Measurements from ENCODE around the gene GPR155.

Gene GPR155, protein sequence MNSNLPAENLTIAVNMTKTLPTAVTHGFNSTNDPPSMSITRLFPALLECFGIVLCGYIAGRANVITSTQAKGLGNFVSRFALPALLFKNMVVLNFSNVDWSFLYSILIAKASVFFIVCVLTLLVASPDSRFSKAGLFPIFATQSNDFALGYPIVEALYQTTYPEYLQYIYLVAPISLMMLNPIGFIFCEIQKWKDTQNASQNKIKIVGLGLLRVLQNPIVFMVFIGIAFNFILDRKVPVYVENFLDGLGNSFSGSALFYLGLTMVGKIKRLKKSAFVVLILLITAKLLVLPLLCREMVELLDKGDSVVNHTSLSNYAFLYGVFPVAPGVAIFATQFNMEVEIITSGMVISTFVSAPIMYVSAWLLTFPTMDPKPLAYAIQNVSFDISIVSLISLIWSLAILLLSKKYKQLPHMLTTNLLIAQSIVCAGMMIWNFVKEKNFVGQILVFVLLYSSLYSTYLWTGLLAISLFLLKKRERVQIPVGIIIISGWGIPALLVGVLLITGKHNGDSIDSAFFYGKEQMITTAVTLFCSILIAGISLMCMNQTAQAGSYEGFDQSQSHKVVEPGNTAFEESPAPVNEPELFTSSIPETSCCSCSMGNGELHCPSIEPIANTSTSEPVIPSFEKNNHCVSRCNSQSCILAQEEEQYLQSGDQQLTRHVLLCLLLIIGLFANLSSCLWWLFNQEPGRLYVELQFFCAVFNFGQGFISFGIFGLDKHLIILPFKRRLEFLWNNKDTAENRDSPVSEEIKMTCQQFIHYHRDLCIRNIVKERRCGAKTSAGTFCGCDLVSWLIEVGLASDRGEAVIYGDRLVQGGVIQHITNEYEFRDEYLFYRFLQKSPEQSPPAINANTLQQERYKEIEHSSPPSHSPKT

DNA sequence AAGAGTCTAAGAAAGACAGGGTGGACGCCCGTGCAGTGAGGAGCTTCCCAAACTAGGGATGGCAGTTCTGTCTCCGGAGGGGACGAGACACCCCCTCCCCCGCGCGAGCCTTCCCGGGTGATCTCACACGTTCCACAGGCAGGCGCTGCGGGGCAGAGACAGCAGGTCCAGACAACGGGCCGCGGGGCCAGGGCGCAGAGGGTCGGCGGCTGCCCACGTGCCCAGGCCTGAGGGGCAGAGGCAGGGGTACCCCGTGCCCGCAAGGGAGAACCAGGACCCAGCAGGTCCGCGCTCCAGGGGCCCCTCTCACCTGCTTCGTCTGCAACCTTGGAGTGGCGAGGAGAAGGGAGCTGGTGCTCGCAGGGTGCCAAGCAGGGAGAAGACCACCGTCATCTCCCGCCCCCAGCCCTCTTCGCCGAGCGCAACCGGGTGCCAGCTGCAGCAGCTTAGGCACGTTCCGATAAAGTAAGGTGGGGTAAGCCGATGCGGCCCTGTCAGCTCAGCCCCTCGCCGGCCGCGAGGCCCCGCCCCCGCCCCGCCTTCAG, at the start of gene GPR155:
TSS of gene GPR155 (minus strand) at position 467 of the 545 bp plus-strand sequence. CDS start 5,073 bp downstream, outside the sequence.
- DNase-seq, result peak; percentile 54

- DNase-seq, result no peak
Measured at GRCh38 chr2:174535757-174536703, 49.2 kb upstream of the GPR155 start.

- no peak for DNase-seq
Measured at GRCh38 chr2:174535083-174535482, 48.3 kb upstream of the GPR155 start.

- no peak for DNase-seq
Measured at GRCh38 chr2:174529916-174530315, 43.1 kb upstream of the GPR155 start.

DNA sequence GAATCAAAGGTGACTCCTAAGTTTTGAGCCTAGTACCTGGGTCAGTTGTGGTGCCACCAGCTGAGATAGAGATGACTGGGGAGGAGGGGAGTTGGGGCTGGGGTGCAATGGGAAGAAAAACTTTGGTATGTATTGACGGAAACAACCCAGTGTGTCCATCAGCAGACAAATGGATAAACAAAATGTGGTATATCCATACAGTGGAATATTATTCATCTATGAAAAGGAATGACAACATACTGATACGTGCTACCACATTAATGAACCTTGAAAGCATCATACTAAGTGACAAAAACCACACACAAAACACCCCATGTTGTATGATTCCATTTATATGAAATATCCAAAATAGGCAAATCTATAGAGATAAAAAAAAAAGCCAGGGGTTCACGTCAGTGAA, 41.1 kb upstream of the GPR155 start:
- no peak for DNase-seq

DNA sequence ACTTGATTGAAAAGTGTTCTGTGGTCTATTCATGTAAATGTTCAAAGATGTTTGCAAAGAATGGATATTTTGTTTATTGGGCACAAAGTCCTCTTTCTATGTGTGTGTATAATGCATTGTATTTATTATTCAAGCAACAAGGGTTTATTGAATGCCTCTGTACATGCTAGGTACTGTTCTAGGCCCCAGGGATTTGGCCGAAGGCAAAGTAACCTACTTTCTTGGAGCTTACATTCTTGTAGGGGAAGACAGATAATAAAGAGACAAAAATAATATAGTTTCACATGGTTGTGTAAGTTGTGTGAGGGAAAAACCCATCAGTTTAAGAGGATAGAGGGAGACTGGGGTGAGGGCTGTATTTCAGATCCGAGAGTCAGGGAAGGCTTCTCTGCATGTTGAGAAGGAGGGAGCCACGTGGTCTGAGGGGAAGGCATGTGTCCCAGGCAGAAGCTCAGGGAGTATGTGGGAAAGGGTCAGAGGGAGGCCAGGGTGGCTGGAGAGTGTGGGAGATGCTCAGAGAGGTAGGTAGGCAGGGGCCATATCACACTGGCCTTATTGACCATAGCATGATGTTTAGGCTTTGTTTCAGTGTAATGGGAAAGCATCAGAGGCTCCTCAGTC, 40.4 kb upstream of the GPR155 start:
- no peak for DNase-seq

- no peak for DNase-seq
Measured at GRCh38 chr2:174524527-174524926, 37.7 kb upstream of the GPR155 start.

- no peak for DNase-seq
Measured at GRCh38 chr2:174522553-174522952, 35.7 kb upstream of the GPR155 start.

DNA sequence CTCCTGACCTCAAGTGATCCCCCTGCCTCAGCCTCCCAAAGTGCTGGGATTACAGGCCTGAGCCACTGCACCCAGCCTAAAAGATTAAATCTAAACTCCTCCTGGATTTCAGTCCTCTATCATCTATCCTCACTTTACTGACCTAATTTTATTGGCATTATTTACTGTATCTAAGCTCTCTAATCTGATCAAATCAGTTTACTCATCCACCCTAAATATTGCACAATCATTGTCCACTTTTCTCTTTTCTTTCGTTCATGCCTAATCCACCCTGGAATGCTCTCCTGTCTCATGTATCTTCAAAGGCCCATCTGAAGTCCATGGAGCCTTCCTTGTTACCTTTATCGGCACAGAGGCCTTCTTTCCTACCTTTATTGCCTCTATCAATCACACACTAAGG, 31.6 kb upstream of the GPR155 start:
- DNase-seq, result no peak

DNA sequence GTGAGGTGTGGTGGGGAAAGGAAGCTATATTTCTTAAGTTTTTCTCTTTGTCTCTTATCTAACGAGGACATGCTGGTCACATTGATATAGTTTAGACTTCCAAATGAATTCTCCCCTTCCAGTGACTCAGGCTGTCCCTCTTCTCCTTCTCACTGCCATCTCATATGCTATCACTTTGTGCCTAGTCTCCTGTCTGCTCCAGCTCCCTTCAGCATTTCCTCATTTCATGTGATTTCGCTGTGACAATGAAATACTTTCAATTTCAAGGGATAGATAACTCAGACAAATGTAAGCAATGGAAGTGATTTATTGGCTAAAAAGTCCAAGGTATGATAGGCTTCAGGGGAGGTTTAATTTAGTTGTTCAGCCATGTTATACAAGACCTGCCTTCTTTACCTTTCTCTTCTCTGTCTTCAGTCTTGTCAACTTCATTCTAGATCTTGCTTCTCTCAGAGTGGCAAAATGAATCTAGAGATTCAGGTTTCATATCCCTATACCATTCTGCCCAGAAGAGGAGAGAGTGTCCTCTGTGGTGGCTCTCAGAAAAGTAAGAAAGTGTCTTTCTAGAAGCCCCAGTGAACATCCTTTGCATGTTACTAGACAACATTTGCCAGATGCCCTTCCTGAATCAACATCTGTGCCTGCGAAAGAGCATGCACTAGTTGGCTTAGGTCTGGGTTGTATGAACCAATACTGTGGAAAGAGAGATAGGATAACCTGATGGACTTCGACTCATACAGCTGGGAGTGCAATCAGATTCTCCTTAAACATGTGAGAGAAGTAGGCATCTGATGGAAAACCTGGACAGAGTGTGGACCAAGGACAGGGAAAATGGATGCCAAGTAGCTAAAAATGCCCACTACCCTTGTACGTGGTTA, 29.9 kb upstream of the GPR155 start:
- no peak for DNase-seq

GRCh38 chr2:174512345-174512744, 25.5 kb upstream of the GPR155 start:
- no peak for DNase-seq

DNA sequence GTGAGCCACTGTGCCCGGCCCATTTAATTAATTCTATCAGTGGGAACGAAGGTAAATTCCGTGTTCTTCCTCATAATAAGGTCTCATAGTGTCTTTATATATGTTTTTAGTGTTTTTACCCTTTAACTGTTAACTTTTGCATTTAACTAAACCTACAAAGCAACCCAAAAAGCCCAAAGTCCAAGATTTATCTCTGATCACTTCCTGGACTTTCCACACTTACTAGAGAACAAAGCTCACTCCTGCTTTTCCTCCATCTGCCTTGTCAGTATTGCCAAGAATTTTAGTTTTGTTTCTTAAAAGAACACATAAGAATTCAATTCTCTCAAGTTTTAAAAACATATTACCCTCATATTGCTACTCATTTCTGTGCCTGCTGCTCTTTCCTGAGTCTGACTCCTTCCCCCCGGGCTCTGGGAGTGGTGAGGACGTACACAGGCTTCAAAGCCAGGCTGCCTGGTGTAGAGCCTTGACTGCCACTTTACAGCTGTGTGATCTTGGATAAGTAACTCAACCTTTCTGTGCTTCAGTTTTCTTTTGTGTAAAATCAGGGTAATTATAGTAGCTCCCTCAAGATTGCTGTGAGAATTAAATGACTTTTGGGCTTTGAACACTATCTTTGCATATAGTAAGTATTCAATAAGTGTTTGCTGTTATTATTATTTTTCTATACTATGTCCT, 24.9 kb upstream of the GPR155 start:
- no peak for DNase-seq

- DNase-seq, result no peak
Measured at GRCh38 chr2:174510583-174511189, 23.9 kb upstream of the GPR155 start.

GRCh38 chr2:174503161-174503809, 16.5 kb upstream of the GPR155 start:
- DNase-seq, result no peak

- no peak for DNase-seq
Measured at GRCh38 chr2:174499371-174499770, 12.5 kb upstream of the GPR155 start.

DNA sequence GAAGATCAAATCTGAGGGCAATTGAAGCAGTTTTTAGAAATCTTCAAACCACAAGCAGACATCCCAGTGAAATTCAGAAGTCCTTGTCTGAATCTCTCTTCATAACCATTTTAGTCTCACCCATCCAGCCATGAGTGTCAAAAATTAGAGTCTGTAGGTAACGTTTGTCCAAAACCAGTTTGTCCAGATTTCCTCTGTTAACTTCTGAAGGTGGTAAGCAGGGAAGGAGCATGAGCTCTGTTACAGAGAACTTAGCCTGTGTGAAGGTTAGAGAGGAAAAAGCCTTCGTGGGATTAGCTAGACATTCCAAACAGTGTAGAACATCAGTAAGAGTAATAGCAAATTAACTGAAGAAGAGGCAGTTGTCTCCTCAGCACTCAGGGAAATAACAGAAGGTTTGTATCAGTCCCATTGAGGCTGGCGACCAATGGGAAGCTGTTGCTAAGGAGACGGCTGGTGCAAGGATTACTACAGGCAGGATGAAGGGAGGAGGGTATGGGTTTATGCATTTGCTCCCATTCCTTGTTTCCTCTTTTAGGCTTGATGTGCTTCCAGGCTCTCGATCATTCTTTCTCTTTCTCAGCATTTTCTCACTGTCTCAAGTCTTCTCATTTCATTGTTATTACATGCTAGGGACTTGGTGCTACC, 8.7 kb upstream of the GPR155 start:
- no peak for DNase-seq

GRCh38 chr2:174493549-174494331, 6.9 kb upstream of the GPR155 start:
- DNase-seq, result no peak

- DNase-seq, result peak; percentile 44
Measured at GRCh38 chr2:174492963-174493431, 6.2 kb upstream of the GPR155 start.

All from NK-92 treated with Interleukin-12 subunit alpha and Interleukin-12 subunit beta, amount 100 ng/mL, for 24 hours (cell line).